HG03457 (cell line): Measurements from ENCODE around the gene PYGB.
"Not testable (repeated sequence)": the region's sequence is repeated elsewhere in the genome, so short reads cannot be mapped to it uniquely, and the experiment has no call there.

ENCODE experiments used
- ATAC-seq: cut with Tn5 transposase; IDR thresholded peaks from one replicate; pipeline ENCODE4 v1.9.1; 2021; ENCODE audit warnings: moderate number of reproducible peaks; ENCODE audit not compliant: unreplicated experiment

PYGB gene

GRCh38 chr20:25310268-25310920 is 62.5 kb downstream of the PYGB start:
- ATAC-seq = peak; percentile 75

- no peak for ATAC-seq
Observed at GRCh38 chr20:25310921-25311728, 63.2 kb downstream of the PYGB start.

- not testable (repeated sequence) for ATAC-seq
Observed at GRCh38 chr20:25312716-25313115, 64.8 kb downstream of the PYGB start.

GRCh38 chr20:25313593-25313992 is 65.7 kb downstream of the PYGB start:
- no peak for ATAC-seq

GRCh38 chr20:25314497-25315417 is 66.9 kb downstream of the PYGB start:
- no peak for ATAC-seq

GRCh38 chr20:25315418-25316210 is 67.7 kb downstream of the PYGB start:
- ATAC-seq = no peak

GRCh38 chr20:25316506-25317190 is 68.8 kb downstream of the PYGB start:
- no peak for ATAC-seq

- ATAC-seq = no peak
Observed at GRCh38 chr20:25317351-25318075, 69.6 kb downstream of the PYGB start.

GRCh38 chr20:25318471-25319240 is 70.8 kb downstream of the PYGB start:
- peak; percentile 76 for ATAC-seq

- ATAC-seq = no peak
Observed at GRCh38 chr20:25319241-25320034, 71.6 kb downstream of the PYGB start.

- no peak for ATAC-seq
Observed at GRCh38 chr20:25320035-25320800, 72.3 kb downstream of the PYGB start.

GRCh38 chr20:25321262-25321831 is 73.5 kb downstream of the PYGB start:
- ATAC-seq = no peak

GRCh38 chr20:25321991-25322390 is 74.1 kb downstream of the PYGB start:
- no peak for ATAC-seq

GRCh38 chr20:25323496-25324246 is 75.8 kb downstream of the PYGB start:
- ATAC-seq = no peak

- ATAC-seq = no peak
Observed at GRCh38 chr20:25324412-25324811, 76.5 kb downstream of the PYGB start.

GRCh38 chr20:25325073-25325472 is 77.2 kb downstream of the PYGB start:
- no peak for ATAC-seq
